ENCODE data around the gene GIMAP8.

The GIMAP8 gene

DNA sequence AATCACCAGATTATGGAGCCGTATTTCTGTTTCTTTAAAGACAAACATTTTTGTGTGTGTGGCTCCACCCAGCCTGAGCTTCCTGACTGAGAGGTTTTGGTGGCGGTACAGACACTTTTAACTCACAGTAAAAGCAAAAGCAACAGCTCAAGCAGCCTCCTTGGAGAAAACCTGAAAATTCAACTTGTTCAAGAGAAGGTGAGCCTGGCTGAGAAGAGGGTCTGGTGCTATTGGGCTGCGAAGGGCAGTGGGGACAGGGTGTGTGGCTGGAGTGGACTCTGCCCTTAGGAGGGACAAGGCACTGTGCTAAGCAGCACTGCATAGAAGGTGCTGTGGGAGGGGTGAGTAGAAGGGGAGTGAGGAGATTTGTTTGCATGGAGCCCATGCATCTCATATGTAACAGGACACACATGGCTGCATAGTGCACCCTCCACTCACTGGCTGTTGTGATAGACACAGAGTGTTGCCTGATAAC lies 64.4 kb downstream of the GIMAP8 start, which contains the start of gene GIMAP7:
Gene GIMAP7 (plus strand): TSS at position 125 of the 475 bp plus-strand sequence. CDS start 5,103 bp downstream, outside the sequence.
- Histone ChIP-seq H3K4me3 (replicated peaks; ENCODE audit: insufficient read depth, low read length) (no peak within 1 kb of the TSS), H3K27me3 (ENCODE audit: insufficient read depth, poor library complexity, severe bottlenecking) (peaks cover 15% of the 10 kb centered on the region), H3K27ac (replicated peaks) (no peak within 1 kb of the TSS)
- DNase-seq (ENCODE audit: low read depth in 1 of 2, low spot score in 1 of 2): no peak
- TF ChIP-seq, protein P1, sequence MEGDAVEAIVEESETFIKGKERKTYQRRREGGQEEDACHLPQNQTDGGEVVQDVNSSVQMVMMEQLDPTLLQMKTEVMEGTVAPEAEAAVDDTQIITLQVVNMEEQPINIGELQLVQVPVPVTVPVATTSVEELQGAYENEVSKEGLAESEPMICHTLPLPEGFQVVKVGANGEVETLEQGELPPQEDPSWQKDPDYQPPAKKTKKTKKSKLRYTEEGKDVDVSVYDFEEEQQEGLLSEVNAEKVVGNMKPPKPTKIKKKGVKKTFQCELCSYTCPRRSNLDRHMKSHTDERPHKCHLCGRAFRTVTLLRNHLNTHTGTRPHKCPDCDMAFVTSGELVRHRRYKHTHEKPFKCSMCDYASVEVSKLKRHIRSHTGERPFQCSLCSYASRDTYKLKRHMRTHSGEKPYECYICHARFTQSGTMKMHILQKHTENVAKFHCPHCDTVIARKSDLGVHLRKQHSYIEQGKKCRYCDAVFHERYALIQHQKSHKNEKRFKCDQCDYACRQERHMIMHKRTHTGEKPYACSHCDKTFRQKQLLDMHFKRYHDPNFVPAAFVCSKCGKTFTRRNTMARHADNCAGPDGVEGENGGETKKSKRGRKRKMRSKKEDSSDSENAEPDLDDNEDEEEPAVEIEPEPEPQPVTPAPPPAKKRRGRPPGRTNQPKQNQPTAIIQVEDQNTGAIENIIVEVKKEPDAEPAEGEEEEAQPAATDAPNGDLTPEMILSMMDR (IDR thresholded peaks at IDR 0.05; ENCODE audit: insufficient read depth, low read length): no peak
- TF ChIP-seq, protein P2, sequence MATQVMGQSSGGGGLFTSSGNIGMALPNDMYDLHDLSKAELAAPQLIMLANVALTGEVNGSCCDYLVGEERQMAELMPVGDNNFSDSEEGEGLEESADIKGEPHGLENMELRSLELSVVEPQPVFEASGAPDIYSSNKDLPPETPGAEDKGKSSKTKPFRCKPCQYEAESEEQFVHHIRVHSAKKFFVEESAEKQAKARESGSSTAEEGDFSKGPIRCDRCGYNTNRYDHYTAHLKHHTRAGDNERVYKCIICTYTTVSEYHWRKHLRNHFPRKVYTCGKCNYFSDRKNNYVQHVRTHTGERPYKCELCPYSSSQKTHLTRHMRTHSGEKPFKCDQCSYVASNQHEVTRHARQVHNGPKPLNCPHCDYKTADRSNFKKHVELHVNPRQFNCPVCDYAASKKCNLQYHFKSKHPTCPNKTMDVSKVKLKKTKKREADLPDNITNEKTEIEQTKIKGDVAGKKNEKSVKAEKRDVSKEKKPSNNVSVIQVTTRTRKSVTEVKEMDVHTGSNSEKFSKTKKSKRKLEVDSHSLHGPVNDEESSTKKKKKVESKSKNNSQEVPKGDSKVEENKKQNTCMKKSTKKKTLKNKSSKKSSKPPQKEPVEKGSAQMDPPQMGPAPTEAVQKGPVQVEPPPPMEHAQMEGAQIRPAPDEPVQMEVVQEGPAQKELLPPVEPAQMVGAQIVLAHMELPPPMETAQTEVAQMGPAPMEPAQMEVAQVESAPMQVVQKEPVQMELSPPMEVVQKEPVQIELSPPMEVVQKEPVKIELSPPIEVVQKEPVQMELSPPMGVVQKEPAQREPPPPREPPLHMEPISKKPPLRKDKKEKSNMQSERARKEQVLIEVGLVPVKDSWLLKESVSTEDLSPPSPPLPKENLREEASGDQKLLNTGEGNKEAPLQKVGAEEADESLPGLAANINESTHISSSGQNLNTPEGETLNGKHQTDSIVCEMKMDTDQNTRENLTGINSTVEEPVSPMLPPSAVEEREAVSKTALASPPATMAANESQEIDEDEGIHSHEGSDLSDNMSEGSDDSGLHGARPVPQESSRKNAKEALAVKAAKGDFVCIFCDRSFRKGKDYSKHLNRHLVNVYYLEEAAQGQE (IDR thresholded peaks at IDR 0.05; ENCODE audit: insufficient replicate concordance, low read depth): no peak
- no peak for TF ChIP-seq POLR2AphosphoS5 (IDR thresholded peaks at IDR 0.05; ENCODE audit: low read depth)
- TF ChIP-seq SPI1 (IDR thresholded peaks at IDR 0.05; ENCODE audit: borderline replicate concordance, low read depth): no peak
- no peak for TF ChIP-seq GABPA (IDR thresholded peaks at IDR 0.05; ENCODE audit: low read depth)

DNA sequence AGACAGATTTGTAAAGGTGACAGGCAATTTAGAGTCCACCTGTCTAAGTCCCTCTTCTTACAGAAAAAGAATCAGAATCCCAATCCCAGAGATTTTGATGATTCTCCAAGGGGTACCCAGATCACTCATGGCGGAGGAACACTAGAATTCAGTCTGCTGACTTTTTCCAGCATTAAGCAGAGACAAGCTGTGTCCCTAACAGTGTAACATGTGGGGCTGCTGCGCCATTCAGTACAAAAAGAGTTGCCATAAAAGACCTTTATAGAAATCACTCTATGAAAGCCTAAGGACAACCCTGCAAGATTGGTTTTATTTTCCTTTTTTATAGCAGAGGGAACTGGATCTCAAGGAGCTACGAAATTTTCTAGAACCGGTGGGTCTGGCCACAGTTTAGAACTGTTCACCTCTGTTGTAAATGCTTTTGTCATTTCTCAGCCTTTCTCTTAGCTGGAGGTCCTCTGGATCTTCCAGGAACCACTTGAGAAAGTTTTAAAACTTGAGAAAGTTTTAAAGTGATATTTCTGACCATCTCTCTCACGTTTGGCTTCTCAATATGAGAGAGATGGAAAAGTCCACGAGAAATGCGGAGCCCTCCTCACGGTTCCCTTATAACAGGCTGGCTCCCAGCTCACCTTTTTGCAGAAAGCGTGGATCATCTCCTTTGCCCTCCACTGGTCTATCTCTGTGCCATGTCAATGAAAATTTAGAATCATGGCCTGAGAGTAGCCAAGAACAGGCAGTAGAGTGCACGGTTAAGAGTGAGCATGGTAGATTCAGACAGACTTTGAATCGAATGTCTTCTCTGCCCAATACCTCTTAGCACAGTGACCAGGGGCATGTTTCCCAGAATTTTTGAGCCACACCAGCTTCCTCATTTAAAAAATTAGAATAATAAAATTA lies 65.1 kb downstream of the GIMAP8 start:
- TF ChIP-seq, protein P2 (IDR thresholded peaks at IDR 0.05; ENCODE audit: insufficient replicate concordance, low read depth): no peak
- no peak for TF ChIP-seq POLR2AphosphoS5 (IDR thresholded peaks at IDR 0.05; ENCODE audit: low read depth)
- TF ChIP-seq, protein P1 (IDR thresholded peaks at IDR 0.05; ENCODE audit: insufficient read depth, low read length): no peak
- TF ChIP-seq SPI1 (IDR thresholded peaks at IDR 0.05; ENCODE audit: borderline replicate concordance, low read depth): no peak
- no peak for TF ChIP-seq GABPA (IDR thresholded peaks at IDR 0.05; ENCODE audit: low read depth)
- Histone ChIP-seq H3K27me3 (ENCODE audit: insufficient read depth, poor library complexity, severe bottlenecking) (peaks cover 15% of the 10 kb centered on the region), H3K4me3 (replicated peaks; ENCODE audit: insufficient read depth, low read length) (no peak overlapping the region), H3K27ac (replicated peaks) (no peak overlapping the region)
- DNase-seq (ENCODE audit: low read depth in 1 of 2, low spot score in 1 of 2): no peak

DNA sequence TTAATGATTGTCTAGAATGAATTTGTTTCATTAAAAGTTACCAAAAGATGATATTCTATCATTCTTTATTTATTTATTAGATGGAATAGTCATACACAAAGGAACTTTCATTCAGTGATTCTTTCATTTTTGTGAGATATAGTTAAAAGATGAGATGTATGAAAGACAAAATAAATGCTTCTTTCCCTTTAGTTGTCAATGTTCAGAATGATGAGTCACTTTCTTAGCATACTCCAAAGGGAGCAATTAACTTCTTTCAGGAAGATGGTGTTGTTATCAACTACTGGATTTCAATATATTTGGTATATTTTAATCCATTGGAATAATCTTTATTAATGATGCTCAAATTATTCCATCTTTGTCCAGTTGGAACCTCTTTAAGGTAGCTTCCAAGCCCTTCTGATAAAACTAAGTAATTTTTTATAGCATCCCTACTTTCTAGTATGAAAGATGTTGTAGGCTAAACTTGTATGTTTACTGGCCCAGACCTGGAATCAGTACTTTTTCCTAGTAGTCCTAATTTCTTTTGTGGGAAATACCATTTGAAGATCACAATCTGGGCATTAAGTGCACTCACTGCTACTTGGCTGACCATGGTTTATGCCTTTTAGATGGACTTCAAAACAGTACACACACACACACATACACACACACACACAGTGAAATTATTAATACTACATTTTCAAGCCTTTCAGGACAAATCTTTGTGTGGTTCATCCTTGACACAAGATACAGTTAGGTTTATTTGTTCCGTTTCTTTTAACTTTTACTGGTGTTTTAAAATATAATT lies 66.7 kb downstream of the GIMAP8 start:
- H3K27ac ChIP-seq (replicated peaks): no peak overlapping the region
- no peak overlapping the region for H3K4me3 ChIP-seq (replicated peaks; ENCODE audit: insufficient read depth, low read length)
- TF ChIP-seq, protein P1 (IDR thresholded peaks at IDR 0.05; ENCODE audit: insufficient read depth, low read length): no peak
- no peak for TF ChIP-seq SPI1 (IDR thresholded peaks at IDR 0.05; ENCODE audit: borderline replicate concordance, low read depth)
- TF ChIP-seq POLR2AphosphoS5 (IDR thresholded peaks at IDR 0.05; ENCODE audit: low read depth): no peak
- TF ChIP-seq GABPA (IDR thresholded peaks at IDR 0.05; ENCODE audit: low read depth): no peak
- TF ChIP-seq, protein P2 (IDR thresholded peaks at IDR 0.05; ENCODE audit: insufficient replicate concordance, low read depth): no peak

More for the DNA sequence above, 66.7 kb downstream of the GIMAP8 start:
- DNase-seq (ENCODE audit: low read depth in 1 of 2, low spot score in 1 of 2): no peak
- H3K27me3 ChIP-seq (ENCODE audit: insufficient read depth, poor library complexity, severe bottlenecking): peaks cover 15% of the 10 kb centered on the region
